PFSK-1 (cell line): Measurements from ENCODE around the gene FURIN.

ENCODE experiments used
- FOXP2 ChIP-seq: optimal IDR thresholded peaks from 2 replicates; pipeline ENCODE3; 2011; ENCODE audit warnings: borderline replicate concordance, control low read depth, inconsistent platforms; ENCODE audit not compliant: insufficient read depth; ENCODE audit errors: extremely low read length, extremely low read depth
- POLR2AphosphoS5 ChIP-seq: IDR thresholded peaks from 2 replicates; pipeline ENCODE4 v1.6.1; 2012; ENCODE audit warnings: low read depth, mild to moderate bottlenecking, control low read depth, low read length, moderate library complexity
- SIN3A ChIP-seq: IDR thresholded peaks from 2 replicates; pipeline ENCODE4 v1.6.1; 2012; ENCODE audit warnings: mild to moderate bottlenecking, low read length, moderate library complexity, borderline replicate concordance; ENCODE audit not compliant: insufficient read depth
- TAF1 ChIP-seq: IDR thresholded peaks from 2 replicates; pipeline ENCODE4 v1.6.1; 2012; ENCODE audit warnings: low read length, control low read depth, borderline replicate concordance; ENCODE audit not compliant: insufficient read depth
- TF ChIP-seq, protein P1 (sequence below), 2 experiments: IDR thresholded peaks; 2 replicates each; pipeline versions ENCODE4 v1.6.1 to v1.8.0; 2011 to 2012; ENCODE audit warnings: low read depth in 2 of 2, low read length in 2 of 2, control low read depth in 1 of 2, inconsistent platforms in 1 of 2, mild to moderate bottlenecking in 1 of 2, moderate library complexity in 1 of 2; ENCODE audit not compliant: insufficient read depth in 1 of 2

- TF ChIP-seq TAF1: peak; percentile 43; the same call in 1 of the 2 replicates
- TF ChIP-seq, protein P1, sequence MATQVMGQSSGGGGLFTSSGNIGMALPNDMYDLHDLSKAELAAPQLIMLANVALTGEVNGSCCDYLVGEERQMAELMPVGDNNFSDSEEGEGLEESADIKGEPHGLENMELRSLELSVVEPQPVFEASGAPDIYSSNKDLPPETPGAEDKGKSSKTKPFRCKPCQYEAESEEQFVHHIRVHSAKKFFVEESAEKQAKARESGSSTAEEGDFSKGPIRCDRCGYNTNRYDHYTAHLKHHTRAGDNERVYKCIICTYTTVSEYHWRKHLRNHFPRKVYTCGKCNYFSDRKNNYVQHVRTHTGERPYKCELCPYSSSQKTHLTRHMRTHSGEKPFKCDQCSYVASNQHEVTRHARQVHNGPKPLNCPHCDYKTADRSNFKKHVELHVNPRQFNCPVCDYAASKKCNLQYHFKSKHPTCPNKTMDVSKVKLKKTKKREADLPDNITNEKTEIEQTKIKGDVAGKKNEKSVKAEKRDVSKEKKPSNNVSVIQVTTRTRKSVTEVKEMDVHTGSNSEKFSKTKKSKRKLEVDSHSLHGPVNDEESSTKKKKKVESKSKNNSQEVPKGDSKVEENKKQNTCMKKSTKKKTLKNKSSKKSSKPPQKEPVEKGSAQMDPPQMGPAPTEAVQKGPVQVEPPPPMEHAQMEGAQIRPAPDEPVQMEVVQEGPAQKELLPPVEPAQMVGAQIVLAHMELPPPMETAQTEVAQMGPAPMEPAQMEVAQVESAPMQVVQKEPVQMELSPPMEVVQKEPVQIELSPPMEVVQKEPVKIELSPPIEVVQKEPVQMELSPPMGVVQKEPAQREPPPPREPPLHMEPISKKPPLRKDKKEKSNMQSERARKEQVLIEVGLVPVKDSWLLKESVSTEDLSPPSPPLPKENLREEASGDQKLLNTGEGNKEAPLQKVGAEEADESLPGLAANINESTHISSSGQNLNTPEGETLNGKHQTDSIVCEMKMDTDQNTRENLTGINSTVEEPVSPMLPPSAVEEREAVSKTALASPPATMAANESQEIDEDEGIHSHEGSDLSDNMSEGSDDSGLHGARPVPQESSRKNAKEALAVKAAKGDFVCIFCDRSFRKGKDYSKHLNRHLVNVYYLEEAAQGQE (IDR thresholded peaks at IDR 0.05; ENCODE audit: insufficient read depth in 1 of 2, low read depth in 2 of 2, low read length in 2 of 2): no peak; a peak in 1 of 4 replicates
- TF ChIP-seq FOXP2: no peak
- peak; percentile 55; the same call in 1 of the 2 replicates for TF ChIP-seq POLR2AphosphoS5
- 0 out of 2 replicates have a peak, but pooled peaks have one; percentile 13 for TF ChIP-seq SIN3A
Observed at GRCh38 chr15:90872486-90873184, 4.2 kb downstream of the FURIN start.
